Superior temporal gyrus (tissue), 1 donor: ENCODE results near the gene SLC11A1.
A peak's percentile ranks its signal among the peaks of the same experiment; 100 is the strongest.

Experiments used
- DNase-seq: peaks from one replicate; pipeline ENCODE4 v3.0.0-alpha.2; 2016; ENCODE audit errors: extremely low spot score

Gene SLC11A1

GRCh38 chr2:218405086-218405745 lies 23.1 kb downstream of the SLC11A1 start:
- no peak for DNase-seq

GRCh38 chr2:218405746-218406208 lies 23.7 kb downstream of the SLC11A1 start:
- no peak for DNase-seq

- peak; percentile 93 for DNase-seq
Observed at GRCh38 chr2:218406209-218406948, 24.3 kb downstream of the SLC11A1 start.

- peak; percentile 57 for DNase-seq
Observed at GRCh38 chr2:218406949-218407618, 25.0 kb downstream of the SLC11A1 start.

- no peak for DNase-seq
Observed at GRCh38 chr2:218407717-218408116, 25.6 kb downstream of the SLC11A1 start.

GRCh38 chr2:218418321-218418716 lies 36.2 kb downstream of the SLC11A1 start:
- no peak for DNase-seq

- DNase-seq: no peak
Observed at GRCh38 chr2:218418717-218419458, 36.8 kb downstream of the SLC11A1 start, which contains the start of gene VIL1. Gene VIL1 (plus strand): TSS chr2:218419123. CDS start chr2:218423779, 4,656 bp downstream.

GRCh38 chr2:218419630-218420216 lies 37.6 kb downstream of the SLC11A1 start:
- DNase-seq: no peak

GRCh38 chr2:218421027-218421426 lies 39.0 kb downstream of the SLC11A1 start:
- no peak for DNase-seq

GRCh38 chr2:218422403-218423086 lies 40.5 kb downstream of the SLC11A1 start:
- DNase-seq: no peak

- no peak for DNase-seq
Observed at GRCh38 chr2:218423584-218423983, 41.5 kb downstream of the SLC11A1 start.

- DNase-seq: no peak
Observed at GRCh38 chr2:218425531-218425930, 43.5 kb downstream of the SLC11A1 start.

- no peak for DNase-seq
Observed at GRCh38 chr2:218427741-218428140, 45.7 kb downstream of the SLC11A1 start.

- DNase-seq: no peak
Observed at GRCh38 chr2:218428846-218429558, 46.9 kb downstream of the SLC11A1 start.

- no peak for DNase-seq
Observed at GRCh38 chr2:218429911-218430692, 48.0 kb downstream of the SLC11A1 start.

- DNase-seq: no peak
Observed at GRCh38 chr2:218430721-218431120, 48.6 kb downstream of the SLC11A1 start.

- no peak for DNase-seq
Observed at GRCh38 chr2:218431878-218432277, 49.8 kb downstream of the SLC11A1 start.

GRCh38 chr2:218432676-218433365 lies 50.7 kb downstream of the SLC11A1 start:
- no peak for DNase-seq

- no peak for DNase-seq
Observed at GRCh38 chr2:218434456-218434855, 52.4 kb downstream of the SLC11A1 start.
